Measurements from ENCODE around the gene CHCHD4. TPM values are rescaled to one million over a fixed set of nuclear protein-coding genes. Genes with fewer than 3 reads are reported as not detected.

CHCHD4 gene
- total RNA-seq, 1 donor = 1.9 TPM

- no peaks in the 10 kb centered on the region for H3K27me3 ChIP-seq (ENCODE audit: insufficient read depth, low read length)
- peaks cover 64% of the 10 kb centered on the region for H3K4me1 ChIP-seq (ENCODE audit: insufficient read depth, low read length)
- no peaks in the 10 kb centered on the region for H3K9me3 ChIP-seq (ENCODE audit: low read depth, low read length)
- no peak overlapping the region for H3K4me3 ChIP-seq (ENCODE audit: low read length)
Observed at GRCh38 chr3:14143271-14144225, 18.9 kb upstream of the CHCHD4 start.

GRCh38 chr3:14142567-14143270 is 18.0 kb upstream of the CHCHD4 start:
- Histone ChIP-seq H3K27me3 (ENCODE audit: insufficient read depth, low read length) (no peaks in the 10 kb centered on the region), H3K4me3 (ENCODE audit: low read length) (no peak overlapping the region), H3K4me1 (ENCODE audit: insufficient read depth, low read length) (peaks cover 64% of the 10 kb centered on the region), H3K9me3 (ENCODE audit: low read depth, low read length) (no peaks in the 10 kb centered on the region)

GRCh38 chr3:14141602-14142341 is 17.1 kb upstream of the CHCHD4 start:
- Histone ChIP-seq H3K4me1 (ENCODE audit: insufficient read depth, low read length) (peaks cover 57% of the 10 kb centered on the region), H3K27me3 (ENCODE audit: insufficient read depth, low read length) (no peaks in the 10 kb centered on the region), H3K4me3 (ENCODE audit: low read length) (no peak overlapping the region), H3K9me3 (ENCODE audit: low read depth, low read length) (no peaks in the 10 kb centered on the region)

GRCh38 chr3:14141144-14141543 is 16.5 kb upstream of the CHCHD4 start:
- no peaks in the 10 kb centered on the region for H3K27me3 ChIP-seq (ENCODE audit: insufficient read depth, low read length)
- H3K4me3 ChIP-seq (ENCODE audit: low read length) = no peak overlapping the region
- H3K9me3 ChIP-seq (ENCODE audit: low read depth, low read length) = no peaks in the 10 kb centered on the region
- H3K4me1 ChIP-seq (ENCODE audit: insufficient read depth, low read length) = peaks cover 53% of the 10 kb centered on the region

- Histone ChIP-seq H3K4me1 (ENCODE audit: insufficient read depth, low read length) (peaks cover 48% of the 10 kb centered on the region), H3K9me3 (ENCODE audit: low read depth, low read length) (no peaks in the 10 kb centered on the region), H3K4me3 (ENCODE audit: low read length) (no peak overlapping the region)
Observed at GRCh38 chr3:14140668-14141067, 16.0 kb upstream of the CHCHD4 start.

GRCh38 chr3:14139771-14140170 is 15.1 kb upstream of the CHCHD4 start:
- Histone ChIP-seq H3K4me3 (ENCODE audit: low read length) (no peak overlapping the region), H3K27me3 (ENCODE audit: insufficient read depth, low read length) (no peaks in the 10 kb centered on the region), H3K4me1 (ENCODE audit: insufficient read depth, low read length) (peaks cover 39% of the 10 kb centered on the region), H3K9me3 (ENCODE audit: low read depth, low read length) (no peaks in the 10 kb centered on the region)

More at GRCh38 chr3:14140668-14141067, 16.0 kb upstream of the CHCHD4 start:
- H3K27me3 ChIP-seq (ENCODE audit: insufficient read depth, low read length) = no peaks in the 10 kb centered on the region

- H3K4me1 ChIP-seq (ENCODE audit: insufficient read depth, low read length) = peaks cover 34% of the 10 kb centered on the region
- H3K4me3 ChIP-seq (ENCODE audit: low read length) = no peak overlapping the region
- H3K27me3 ChIP-seq (ENCODE audit: insufficient read depth, low read length) = no peaks in the 10 kb centered on the region
- no peaks in the 10 kb centered on the region for H3K9me3 ChIP-seq (ENCODE audit: low read depth, low read length)
Observed at GRCh38 chr3:14138878-14139655, 14.4 kb upstream of the CHCHD4 start.

GRCh38 chr3:14138109-14138877 is 13.6 kb upstream of the CHCHD4 start:
- Histone ChIP-seq H3K27me3 (ENCODE audit: insufficient read depth, low read length) (no peaks in the 10 kb centered on the region), H3K4me3 (ENCODE audit: low read length) (no peak overlapping the region), H3K4me1 (ENCODE audit: insufficient read depth, low read length) (peaks cover 27% of the 10 kb centered on the region), H3K9me3 (ENCODE audit: low read depth, low read length) (no peaks in the 10 kb centered on the region)

- H3K4me3 ChIP-seq (ENCODE audit: low read length) = no peak overlapping the region
- no peaks in the 10 kb centered on the region for H3K27me3 ChIP-seq (ENCODE audit: insufficient read depth, low read length)
- H3K4me1 ChIP-seq (ENCODE audit: insufficient read depth, low read length) = peaks cover 19% of the 10 kb centered on the region
- no peaks in the 10 kb centered on the region for H3K9me3 ChIP-seq (ENCODE audit: low read depth, low read length)
Observed at GRCh38 chr3:14137445-14137844, 12.8 kb upstream of the CHCHD4 start.

GRCh38 chr3:14137004-14137403 is 12.3 kb upstream of the CHCHD4 start:
- Histone ChIP-seq H3K27me3 (ENCODE audit: insufficient read depth, low read length) (no peaks in the 10 kb centered on the region), H3K4me1 (ENCODE audit: insufficient read depth, low read length) (peaks cover 15% of the 10 kb centered on the region), H3K9me3 (ENCODE audit: low read depth, low read length) (no peaks in the 10 kb centered on the region)

GRCh38 chr3:14135581-14135980 is 10.9 kb upstream of the CHCHD4 start:
- Histone ChIP-seq H3K4me3 (ENCODE audit: low read length) (no peak overlapping the region), H3K9me3 (ENCODE audit: low read depth, low read length) (no peaks in the 10 kb centered on the region)

More at GRCh38 chr3:14137004-14137403, 12.3 kb upstream of the CHCHD4 start:
- no peak overlapping the region for H3K4me3 ChIP-seq (ENCODE audit: low read length)

GRCh38 chr3:14134291-14134690 is 9.6 kb upstream of the CHCHD4 start:
- no peaks in the 10 kb centered on the region for H3K9me3 ChIP-seq (ENCODE audit: low read depth, low read length)
- no peaks in the 10 kb centered on the region for H3K27me3 ChIP-seq (ENCODE audit: insufficient read depth, low read length)
- no peak overlapping the region for H3K4me3 ChIP-seq (ENCODE audit: low read length)
- no peaks in the 10 kb centered on the region for H3K4me1 ChIP-seq (ENCODE audit: insufficient read depth, low read length)

More at GRCh38 chr3:14135581-14135980, 10.9 kb upstream of the CHCHD4 start:
- Histone ChIP-seq H3K27me3 (ENCODE audit: insufficient read depth, low read length) (no peaks in the 10 kb centered on the region), H3K4me1 (ENCODE audit: insufficient read depth, low read length) (peaks cover under 1% of the 10 kb centered on the region)

- no peaks in the 10 kb centered on the region for H3K4me1 ChIP-seq (ENCODE audit: insufficient read depth, low read length)
- no peaks in the 10 kb centered on the region for H3K9me3 ChIP-seq (ENCODE audit: low read depth, low read length)
- no peaks in the 10 kb centered on the region for H3K27me3 ChIP-seq (ENCODE audit: insufficient read depth, low read length)
- no peak overlapping the region for H3K4me3 ChIP-seq (ENCODE audit: low read length)
Observed at GRCh38 chr3:14133876-14134275, 9.2 kb upstream of the CHCHD4 start.
